GM10266 (cell line): ENCODE measurements around the gene DCX.

ENCODE experiments used
- DNase-seq: peaks from one replicate; pipeline ENCODE4 v3.0.0; 2012; ENCODE audit errors: extremely low spot score
- CTCF ChIP-seq: IDR thresholded peaks from 2 replicates; pipeline ENCODE4 v1.5.1; 2012; ENCODE audit warnings: mild to moderate bottlenecking, low read depth; ENCODE audit not compliant: control insufficient read depth, insufficient read depth; ENCODE audit errors: missing control alignments

The DCX gene

GRCh38 chrX:111395149-111395548, 16.8 kb downstream of the DCX start:
- no peak for DNase-seq
- no peak for TF ChIP-seq CTCF

DNA sequence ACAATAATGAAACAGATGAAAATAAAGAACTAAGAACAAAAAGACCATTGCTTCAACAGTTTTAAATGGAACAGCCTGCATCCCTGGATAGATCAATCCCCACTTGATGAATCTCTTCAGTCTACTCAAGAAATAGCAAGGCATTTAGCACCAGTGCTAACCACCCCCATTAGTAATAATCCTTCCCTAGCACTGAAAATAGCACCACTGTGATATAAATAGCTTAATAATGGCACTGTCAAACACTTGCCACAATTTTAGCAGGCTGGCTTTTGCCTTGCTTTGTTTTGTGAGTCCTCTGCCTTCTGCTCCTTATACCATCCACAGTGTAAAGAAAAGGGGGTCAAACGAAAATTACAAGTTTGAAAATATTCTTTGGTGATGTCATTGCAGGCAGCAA, 17.4 kb downstream of the DCX start:
- no peak for TF ChIP-seq CTCF
- no peak for DNase-seq

- DNase-seq: no peak
- no peak for TF ChIP-seq CTCF
Observed at GRCh38 chrX:111387470-111388070, 24.4 kb downstream of the DCX start.

DNA sequence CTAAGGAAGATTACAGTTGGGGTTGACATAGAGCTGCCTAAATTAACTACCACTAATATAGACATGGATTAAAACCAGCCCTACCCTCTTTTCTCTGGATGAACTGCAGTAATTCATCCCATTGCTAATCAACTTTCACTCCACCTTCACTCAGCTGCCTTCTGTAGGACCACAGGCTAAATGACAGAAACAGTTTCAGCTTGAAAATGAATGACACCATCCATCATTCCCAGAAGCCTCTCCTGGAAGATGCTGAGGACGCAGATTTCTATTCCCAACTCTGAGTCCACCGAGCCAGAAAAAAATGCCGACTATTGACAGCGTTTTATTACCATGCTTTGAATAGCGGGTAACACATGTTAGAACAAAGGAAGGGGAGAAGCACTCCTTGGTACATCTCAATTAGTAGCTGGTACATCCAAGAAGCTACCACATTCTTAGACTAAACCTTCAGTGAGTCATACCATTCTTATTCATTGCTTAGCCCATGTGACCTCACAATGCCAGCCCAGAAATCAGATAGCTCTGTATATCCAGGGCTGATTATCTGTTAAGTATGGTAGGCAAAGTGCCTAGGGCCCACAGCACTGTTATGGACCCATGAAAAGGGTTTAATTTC, 25.3 kb downstream of the DCX start:
- no peak for DNase-seq
- TF ChIP-seq CTCF: no peak

GRCh38 chrX:111386077-111386476, 25.9 kb downstream of the DCX start:
- DNase-seq: no peak
- no peak for TF ChIP-seq CTCF

GRCh38 chrX:111382277-111382676, 29.7 kb downstream of the DCX start:
- no peak for TF ChIP-seq CTCF
- DNase-seq: no peak

GRCh38 chrX:111376897-111377578, 35.0 kb downstream of the DCX start:
- no peak for TF ChIP-seq CTCF
- DNase-seq: no peak
